Measurements from ENCODE around the gene RALGDS. TPM values are rescaled to one million over a fixed set of nuclear protein-coding genes. Genes with fewer than 3 reads are reported as not detected.

Gene RALGDS
- total RNA-seq, 2 experiments from 2014 or later, result 85.7 to 102 TPM

DNA sequence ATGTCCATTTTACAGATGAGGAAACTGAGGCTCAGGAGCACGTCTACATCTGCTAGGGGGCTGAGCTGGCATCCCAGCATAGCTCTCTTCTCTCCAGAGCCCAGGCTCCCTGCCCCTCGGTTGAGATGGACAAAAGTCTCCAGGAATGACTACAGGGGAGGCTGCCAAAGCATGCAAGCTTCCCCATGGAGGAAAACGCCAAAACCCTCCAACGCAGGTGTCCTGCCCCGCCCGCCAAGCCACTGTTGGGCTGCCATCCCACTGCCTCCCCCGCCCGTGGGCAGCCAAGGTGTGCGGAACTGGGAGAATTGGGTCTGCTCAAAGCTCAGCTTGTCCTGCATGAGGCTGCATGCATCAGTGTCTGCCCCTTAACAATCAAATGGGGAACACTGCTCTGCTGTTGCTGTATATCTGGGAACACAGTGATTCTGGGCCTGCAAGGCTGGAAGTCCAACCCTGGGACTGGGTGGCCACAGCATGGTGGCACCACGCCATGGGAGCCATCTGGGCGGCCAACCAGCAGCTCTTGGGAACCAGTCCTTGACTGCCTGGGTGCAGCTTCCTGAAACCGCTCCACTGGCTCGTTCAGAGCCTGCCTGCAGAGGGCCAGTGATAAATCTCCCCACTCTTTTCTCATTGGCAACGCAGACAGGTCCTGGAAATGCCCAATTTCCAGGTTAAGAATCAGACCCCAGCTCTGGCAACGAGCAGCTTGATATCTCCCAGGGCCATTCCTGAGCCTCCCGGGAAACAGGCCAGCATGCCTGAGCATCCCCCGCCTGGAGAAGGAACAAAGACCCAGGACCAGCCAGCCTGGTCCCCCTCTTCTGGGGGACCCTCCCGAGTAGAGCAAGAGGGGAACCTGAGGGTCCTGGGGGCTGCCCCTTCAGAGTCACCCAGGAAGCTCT lies 3.5 kb downstream of the RALGDS start:
- POLR2A ChIA-PET, result interaction anchor here (1.0 to 2.8 kb wide), 5 partner anchors 16 to 231 kb away, joined by 3 to 17 read pairs (median 5); partner anchors contain the start of genes MED22 and RPL7A
- Mint-ChIP-seq H3K4me1 (ENCODE audit: low read depth) (peaks cover 83% of the 10 kb centered on the region), H3K27ac (peak overlapping the region; percentile 68), H3K4me3 (no peak overlapping the region), H3K36me3 (ENCODE audit: low read depth) (peaks cover 8% of the 10 kb centered on the region), H3K9me3 (ENCODE audit: insufficient read depth) (no peaks in the 10 kb centered on the region), H3K27me3 (ENCODE audit: low read depth) (no peaks in the 10 kb centered on the region)
- no peak for DNase-seq
- no peak for ATAC-seq
- CTCF ChIA-PET, result interaction anchor here (1.1 to 22.3 kb wide), 5 partner anchors 8 to 69 kb away, joined by 3 to 421 read pairs (median 7); no protein-coding TSS in a partner anchor

DNA sequence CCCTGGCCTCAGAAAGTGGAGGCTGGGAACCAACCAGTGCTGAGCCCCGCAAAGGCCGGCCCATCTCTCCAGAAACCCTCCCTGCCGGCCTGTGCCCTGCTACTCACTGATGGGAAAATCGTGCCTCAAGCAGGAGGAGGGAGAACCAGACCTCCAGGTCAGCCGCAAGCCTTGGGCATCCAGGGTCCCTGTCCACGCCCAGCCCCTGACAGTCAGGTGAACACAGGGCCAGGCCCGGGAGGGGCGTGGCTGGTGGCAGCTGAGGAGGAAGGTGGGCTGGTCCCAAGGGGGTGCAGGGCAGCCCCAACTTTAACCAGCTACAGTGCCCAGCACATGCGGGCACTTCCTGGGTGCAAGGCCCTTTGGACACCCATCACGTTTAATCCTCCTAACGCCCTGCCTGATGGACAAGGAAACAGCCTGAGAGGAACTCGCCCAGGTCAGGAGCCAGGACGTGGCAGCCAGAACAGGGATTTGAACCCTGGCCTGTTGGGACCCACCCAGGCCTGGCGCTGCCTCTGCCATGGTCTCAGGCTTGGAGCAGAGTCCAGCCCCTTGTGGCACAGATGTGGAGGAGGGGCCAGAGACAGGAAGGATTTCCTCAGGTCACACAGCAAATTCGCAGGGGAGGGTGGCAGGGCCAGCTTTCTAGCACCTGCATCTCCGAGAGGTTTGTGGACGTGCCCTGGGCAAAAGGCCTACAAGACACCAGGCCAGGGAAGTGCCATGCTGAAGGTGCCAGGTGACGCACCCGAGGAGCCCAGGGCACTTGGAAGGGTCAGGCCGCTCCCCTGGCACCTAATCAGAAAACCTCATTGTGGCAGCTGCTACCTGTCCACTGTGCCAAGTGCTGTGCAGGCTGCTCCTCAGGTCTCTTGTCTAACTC lies 4.5 kb downstream of the RALGDS start:
- Mint-ChIP-seq H3K4me3 (no peak overlapping the region), H3K36me3 (ENCODE audit: low read depth) (peaks cover 9% of the 10 kb centered on the region), H3K27me3 (ENCODE audit: low read depth) (no peaks in the 10 kb centered on the region), H3K4me1 (ENCODE audit: low read depth) (peaks cover 81% of the 10 kb centered on the region), H3K27ac (no peak overlapping the region), H3K9me3 (ENCODE audit: insufficient read depth) (no peaks in the 10 kb centered on the region)
- no peak for ATAC-seq
- CTCF ChIA-PET, result interaction anchor here (1.0 to 22.3 kb wide), 6 partner anchors 9 to 68 kb away, joined by 3 to 421 read pairs (median 6); no protein-coding TSS in a partner anchor
- POLR2A ChIA-PET, result interaction anchor here (1.2 to 2.8 kb wide), 4 partner anchors 17 to 232 kb away, joined by 5 to 17 read pairs (median 10); partner anchors contain the start of genes GTF3C5, MED22 and RPL7A
- no peak for DNase-seq

DNA sequence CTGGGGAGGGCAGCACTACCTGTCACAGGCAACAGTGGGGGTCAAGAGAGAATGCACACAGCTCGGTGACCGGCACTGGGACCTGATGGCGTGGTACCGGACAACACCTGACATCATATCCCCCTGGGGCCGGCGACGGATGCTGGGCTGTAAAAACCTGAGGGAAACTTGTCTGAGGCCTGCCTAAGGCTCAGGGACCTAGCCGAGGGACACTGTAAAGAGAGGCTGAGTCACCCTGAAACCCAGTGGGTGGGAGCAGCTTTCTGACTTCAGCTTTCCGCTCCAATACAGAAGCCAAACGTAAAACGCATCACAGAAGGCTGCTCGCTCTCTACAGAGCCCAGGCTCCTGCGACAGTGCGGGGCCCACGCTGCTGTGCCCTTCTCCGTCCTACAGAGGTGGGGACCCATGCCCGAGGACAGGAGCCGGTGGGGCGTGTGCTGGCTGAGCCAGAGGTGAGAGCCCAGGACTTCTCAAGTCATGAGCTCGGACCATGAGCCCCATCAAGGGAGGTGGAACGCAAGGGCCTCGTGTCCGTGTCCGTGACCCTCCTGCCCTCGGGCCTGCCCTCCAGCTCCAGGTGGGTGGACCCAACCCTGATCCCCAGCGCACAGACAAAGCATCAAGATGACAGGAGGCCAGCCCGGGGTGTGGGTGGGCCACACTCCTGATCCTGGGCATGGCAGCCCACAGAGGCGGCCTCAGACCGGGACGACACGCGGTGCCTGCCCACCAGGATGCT lies 5.3 kb downstream of the RALGDS start:
- ChIA-PET CTCF (interaction anchor here (1.0 to 22.3 kb wide), 4 partner anchors 10 to 67 kb away, joined by 5 to 421 read pairs (median 8); no protein-coding TSS in a partner anchor), POLR2A (interaction anchor here (0.8 to 2.8 kb wide), 5 partner anchors 15 to 85 kb away, joined by 3 to 17 read pairs (median 10); partner anchors contain the start of gene GTF3C5)
- ATAC-seq (peak; percentile 62), DNase-seq (peak; percentile 66)
- Mint-ChIP-seq H3K27me3 (ENCODE audit: low read depth) (no peaks in the 10 kb centered on the region), H3K27ac (peak overlapping the region; percentile 83), H3K36me3 (ENCODE audit: low read depth) (peaks cover 11% of the 10 kb centered on the region), H3K4me1 (ENCODE audit: low read depth) (peaks cover 79% of the 10 kb centered on the region), H3K9me3 (ENCODE audit: insufficient read depth) (no peaks in the 10 kb centered on the region), H3K4me3 (no peak overlapping the region)

DNA sequence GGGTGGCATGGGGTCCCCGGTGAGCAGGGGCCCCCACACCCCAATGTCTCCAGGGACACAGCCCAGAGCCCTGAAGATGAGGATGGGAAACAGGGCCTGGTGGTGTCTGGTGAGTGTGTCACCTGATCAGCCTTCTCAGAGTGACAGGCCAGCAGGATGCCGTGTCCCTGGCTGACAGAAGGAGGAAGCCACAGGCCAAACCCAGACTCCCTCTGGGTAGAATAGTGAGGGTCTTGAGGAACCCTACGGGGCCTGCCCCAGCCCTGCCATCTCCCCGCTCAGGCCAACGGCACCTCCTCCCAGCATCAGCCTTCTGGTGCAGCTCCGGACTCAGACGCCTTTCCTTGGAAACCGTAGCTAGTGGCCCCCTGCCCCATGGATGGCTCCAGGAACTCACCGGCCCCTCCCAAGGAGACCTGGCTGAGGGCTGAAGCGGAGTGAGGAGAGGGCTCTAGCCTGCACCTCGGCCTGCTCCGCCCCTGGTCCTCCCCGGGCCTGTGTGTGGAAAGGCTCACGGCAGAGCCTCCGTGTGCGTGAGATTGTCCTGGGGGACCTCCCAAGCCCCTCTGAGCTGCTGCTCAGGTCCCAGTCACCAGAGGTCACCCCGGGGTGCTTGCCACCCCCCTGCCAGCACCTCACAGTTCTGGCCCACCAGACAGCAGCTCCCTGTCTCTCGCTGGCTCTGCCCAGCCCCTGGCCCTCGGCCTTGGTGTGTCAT lies 6.0 kb downstream of the RALGDS start:
- peak; percentile 47 for DNase-seq

DNA sequence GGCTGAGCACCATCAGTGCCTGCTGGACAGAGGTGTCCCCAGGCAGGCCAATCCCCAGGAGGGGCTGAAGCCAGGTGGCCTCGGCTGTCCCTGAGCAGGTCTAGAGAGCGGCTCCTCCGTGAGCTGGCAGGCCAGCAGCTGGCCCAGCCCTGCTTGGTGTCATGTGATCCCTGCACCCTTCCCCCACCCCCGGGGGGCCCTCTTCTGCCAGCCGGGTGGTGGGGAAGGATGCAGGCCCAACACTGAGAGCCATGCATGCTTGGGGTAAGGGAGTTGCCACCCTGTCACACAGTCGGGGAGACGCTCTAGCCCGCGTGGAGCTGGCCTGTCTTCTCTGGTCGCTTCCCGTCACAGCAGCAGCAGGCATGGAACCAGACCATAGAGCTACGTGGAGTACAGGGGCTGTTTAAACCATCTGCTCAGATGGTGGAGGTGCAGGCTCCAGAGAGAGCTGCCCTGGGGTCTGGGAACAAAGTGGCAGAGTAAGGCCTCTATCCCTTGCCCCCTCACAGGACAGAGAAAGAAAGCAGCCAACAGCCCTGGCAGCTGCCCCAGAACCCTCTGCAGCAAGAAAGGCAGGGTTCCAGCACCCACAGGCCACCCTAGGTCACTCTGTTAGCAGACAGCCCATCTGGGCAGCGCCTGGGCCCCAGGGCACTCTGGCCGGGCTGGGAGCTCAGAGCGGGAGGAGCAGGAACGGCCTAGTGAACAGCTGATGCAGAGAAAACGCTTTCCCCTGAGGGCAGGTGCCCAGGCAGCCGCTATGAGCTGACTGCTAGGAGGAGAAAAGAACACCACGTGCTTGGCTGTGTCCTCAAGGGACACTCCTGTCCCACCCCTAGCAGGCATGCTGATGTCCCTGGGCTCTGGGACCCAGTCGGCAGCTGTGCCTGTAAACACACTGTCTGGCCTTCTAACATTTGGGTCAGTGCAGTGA lies 6.8 kb downstream of the RALGDS start:
- Mint-ChIP-seq H3K36me3 (ENCODE audit: low read depth) (peaks cover 22% of the 10 kb centered on the region), H3K27me3 (ENCODE audit: low read depth) (no peaks in the 10 kb centered on the region), H3K4me1 (ENCODE audit: low read depth) (peaks cover 70% of the 10 kb centered on the region), H3K27ac (peak overlapping the region; percentile 83), H3K9me3 (ENCODE audit: insufficient read depth) (no peaks in the 10 kb centered on the region), H3K4me3 (no peak overlapping the region)
- no peak for ATAC-seq
- POLR2A ChIA-PET, result interaction anchor here (0.7 to 2.0 kb wide), 5 partner anchors 20 to 51 kb away, joined by 3 to 11 read pairs (median 4); no protein-coding TSS in a partner anchor
- DNase-seq, result no peak
- CTCF ChIA-PET, result interaction anchor here (0.9 to 22.3 kb wide), 5 partner anchors 10 to 35 kb away, joined by 3 to 421 read pairs (median 3); no protein-coding TSS in a partner anchor

More for the DNA sequence above, 6.0 kb downstream of the RALGDS start:
- ChIA-PET POLR2A (interaction anchor here (0.6 to 2.8 kb wide), 8 partner anchors 16 to 244 kb away, joined by 3 to 17 read pairs (median 6); partner anchors contain the start of gene GTF3C5), CTCF (interaction anchor here (0.9 to 22.3 kb wide), 5 partner anchors 11 to 66 kb away, joined by 3 to 421 read pairs (median 7); no protein-coding TSS in a partner anchor)
- H3K9me3 Mint-ChIP-seq (ENCODE audit: insufficient read depth), result no peaks in the 10 kb centered on the region
- ATAC-seq, result peak; percentile 20
- peaks cover 15% of the 10 kb centered on the region for H3K36me3 Mint-ChIP-seq (ENCODE audit: low read depth)
- H3K27me3 Mint-ChIP-seq (ENCODE audit: low read depth), result no peaks in the 10 kb centered on the region
- H3K4me3 Mint-ChIP-seq, result no peak overlapping the region
- H3K4me1 Mint-ChIP-seq (ENCODE audit: low read depth), result peaks cover 75% of the 10 kb centered on the region
- peak overlapping the region; percentile 83 for H3K27ac Mint-ChIP-seq

DNA sequence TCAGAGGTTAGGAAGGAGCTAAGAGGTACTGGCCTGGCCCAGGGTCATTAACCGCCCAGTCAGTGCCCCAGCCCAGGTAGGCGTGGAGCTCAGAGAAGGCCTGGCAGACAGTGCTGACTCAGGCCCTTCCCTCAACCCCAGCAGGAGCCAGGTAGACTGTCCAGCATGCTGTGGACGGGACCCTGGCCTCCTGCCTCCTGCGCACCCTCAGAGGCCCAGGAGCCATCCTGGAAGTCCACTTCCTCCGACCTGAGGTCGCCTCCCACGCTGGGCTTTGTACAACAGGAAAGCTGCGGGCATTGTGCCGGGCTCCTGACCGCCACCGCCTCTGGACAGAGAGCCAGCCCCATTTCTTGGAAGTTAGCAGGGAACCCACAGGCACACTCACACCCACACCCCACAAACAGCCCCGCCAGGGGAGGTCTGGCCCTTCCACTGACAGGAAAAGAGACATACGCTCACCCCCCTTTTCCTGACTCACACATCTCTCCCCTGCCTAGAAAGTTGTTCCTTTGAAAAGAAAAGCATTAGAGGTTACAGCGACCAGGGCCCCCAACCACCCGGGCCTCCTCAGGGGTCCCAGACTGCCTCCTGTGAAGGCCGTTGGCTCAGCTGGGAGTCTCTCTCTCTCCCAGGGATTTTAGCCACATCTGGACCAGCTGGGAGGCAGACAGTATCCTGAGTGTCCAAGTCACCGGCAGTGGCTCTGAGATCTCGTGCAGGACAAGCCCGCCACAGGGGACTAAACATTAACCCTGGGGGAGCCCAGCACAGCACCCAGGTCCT lies 7.7 kb downstream of the RALGDS start:
- Mint-ChIP-seq H3K27me3 (ENCODE audit: low read depth) (no peaks in the 10 kb centered on the region), H3K4me3 (no peak overlapping the region), H3K9me3 (ENCODE audit: insufficient read depth) (no peaks in the 10 kb centered on the region), H3K27ac (peak overlapping the region; percentile 69), H3K36me3 (ENCODE audit: low read depth) (peaks cover 24% of the 10 kb centered on the region), H3K4me1 (ENCODE audit: low read depth) (peaks cover 64% of the 10 kb centered on the region)
- CTCF ChIA-PET, result interaction anchor here (0.9 to 22.3 kb wide), 5 partner anchors 9 to 34 kb away, joined by 3 to 421 read pairs (median 3); no protein-coding TSS in a partner anchor
- ATAC-seq, result no peak
- DNase-seq, result no peak
- POLR2A ChIA-PET, result interaction anchor here (0.8 kb wide), 1 partner anchor 21 kb away, joined by 3 read pairs; no protein-coding TSS in a partner anchor

DNA sequence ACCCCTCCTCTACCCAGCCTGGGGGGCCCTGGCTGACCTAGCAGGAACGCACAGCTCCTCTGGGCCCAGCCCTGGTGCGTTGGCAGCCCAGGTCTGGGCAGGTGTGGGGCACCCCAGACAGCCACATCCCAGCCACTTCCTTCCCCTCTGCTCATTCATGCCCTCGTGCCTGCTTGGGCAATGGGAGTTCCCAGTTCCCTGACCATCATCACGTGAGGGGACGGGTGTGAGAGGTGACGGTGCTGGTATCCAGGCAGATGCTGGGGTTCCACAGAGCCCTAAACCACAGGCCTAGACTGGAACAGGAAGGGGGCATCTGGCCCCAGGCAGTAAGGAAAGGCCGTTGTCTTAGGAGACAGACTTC lies 8.4 kb downstream of the RALGDS start:
- Mint-ChIP-seq H3K27me3 (ENCODE audit: low read depth) (no peaks in the 10 kb centered on the region), H3K36me3 (ENCODE audit: low read depth) (peaks cover 26% of the 10 kb centered on the region), H3K4me1 (ENCODE audit: low read depth) (peaks cover 60% of the 10 kb centered on the region), H3K4me3 (no peak overlapping the region), H3K27ac (peak overlapping the region; percentile 79), H3K9me3 (ENCODE audit: insufficient read depth) (no peaks in the 10 kb centered on the region)
- POLR2A ChIA-PET, result interaction anchor here (1.5 kb wide), 1 partner anchor 31 kb away, joined by 6 read pairs; no protein-coding TSS in a partner anchor
- CTCF ChIA-PET, result interaction anchor here (1.5 to 22.3 kb wide), 2 partner anchors 22 to 34 kb away, joined by 3 to 421 read pairs; no protein-coding TSS in a partner anchor
- ATAC-seq (peak; percentile 11), DNase-seq (no peak)

DNA sequence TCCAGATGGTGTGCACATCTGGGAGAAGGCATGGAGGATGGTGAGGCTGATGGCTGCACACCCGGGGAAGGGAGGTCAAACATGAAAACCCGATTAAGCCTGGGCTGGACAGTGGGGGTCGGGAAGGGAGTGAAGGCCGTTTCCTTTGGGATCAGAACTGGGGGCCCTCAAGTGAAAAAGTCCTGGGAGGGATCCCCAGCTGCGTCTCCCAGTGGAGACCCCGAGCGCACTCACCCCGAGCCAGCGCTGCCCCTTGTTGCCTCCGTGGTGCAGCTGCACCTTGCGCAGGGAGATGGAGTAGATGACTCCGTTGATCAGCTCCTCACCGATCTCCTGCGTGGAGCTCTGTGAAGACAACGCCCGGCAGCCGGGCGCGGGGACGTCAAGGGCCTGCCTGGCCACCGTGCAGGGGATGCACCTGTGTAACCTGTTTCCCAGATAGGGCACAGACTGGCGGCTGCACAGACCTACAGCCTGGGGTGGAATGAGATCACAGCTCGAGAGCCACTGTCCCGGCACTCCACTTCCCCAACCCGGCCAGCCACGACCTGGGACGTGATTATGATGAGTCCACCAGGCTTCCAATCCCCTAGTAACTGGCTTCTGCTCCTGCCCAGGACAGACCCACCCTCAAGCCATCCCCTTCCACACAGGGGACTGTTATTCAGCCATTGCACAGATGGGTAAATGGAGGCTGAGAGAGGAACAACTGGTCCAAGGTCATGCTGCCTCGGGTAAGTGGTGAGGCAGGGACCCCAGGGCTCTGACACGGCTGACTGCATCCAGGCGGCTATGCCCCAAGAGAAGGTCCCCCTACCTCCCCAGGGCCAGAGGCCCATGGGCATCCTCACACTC lies 9.0 kb downstream of the RALGDS start:
- H3K9me3 Mint-ChIP-seq (ENCODE audit: insufficient read depth), result no peaks in the 10 kb centered on the region
- H3K36me3 Mint-ChIP-seq (ENCODE audit: low read depth), result peaks cover 25% of the 10 kb centered on the region
- ATAC-seq (no peak), DNase-seq (no peak)
- ChIA-PET POLR2A (interaction anchor here (1.5 kb wide), 1 partner anchor 32 kb away, joined by 6 read pairs; no protein-coding TSS in a partner anchor), CTCF (interaction anchor here (1.0 to 22.3 kb wide), 3 partner anchors 21 to 34 kb away, joined by 3 to 421 read pairs (median 3); no protein-coding TSS in a partner anchor)
- peak overlapping the region; percentile 79 for H3K27ac Mint-ChIP-seq
- H3K4me3 Mint-ChIP-seq, result no peak overlapping the region
- H3K4me1 Mint-ChIP-seq (ENCODE audit: low read depth), result peaks cover 54% of the 10 kb centered on the region
- H3K27me3 Mint-ChIP-seq (ENCODE audit: low read depth), result no peaks in the 10 kb centered on the region
